Tracheal epithelial cell (primary cell): ENCODE results near the gene MORN3. TPM values are rescaled to one million over a fixed set of nuclear protein-coding genes. Genes with fewer than 3 reads are reported as not detected.

Experiments
- total RNA-seq: library from RNA; depleted of rRNA; stranded (reverse); fragments of >200 nt; gene quantifications from 2 replicates; pipeline ENCODE4 v1.2.1, GENCODE V29; 2014

Gene MORN3, protein sequence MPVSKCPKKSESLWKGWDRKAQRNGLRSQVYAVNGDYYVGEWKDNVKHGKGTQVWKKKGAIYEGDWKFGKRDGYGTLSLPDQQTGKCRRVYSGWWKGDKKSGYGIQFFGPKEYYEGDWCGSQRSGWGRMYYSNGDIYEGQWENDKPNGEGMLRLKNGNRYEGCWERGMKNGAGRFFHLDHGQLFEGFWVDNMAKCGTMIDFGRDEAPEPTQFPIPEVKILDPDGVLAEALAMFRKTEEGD
- total RNA-seq = under 0.01 and 0.21 TPM in 2 replicates

DNA sequence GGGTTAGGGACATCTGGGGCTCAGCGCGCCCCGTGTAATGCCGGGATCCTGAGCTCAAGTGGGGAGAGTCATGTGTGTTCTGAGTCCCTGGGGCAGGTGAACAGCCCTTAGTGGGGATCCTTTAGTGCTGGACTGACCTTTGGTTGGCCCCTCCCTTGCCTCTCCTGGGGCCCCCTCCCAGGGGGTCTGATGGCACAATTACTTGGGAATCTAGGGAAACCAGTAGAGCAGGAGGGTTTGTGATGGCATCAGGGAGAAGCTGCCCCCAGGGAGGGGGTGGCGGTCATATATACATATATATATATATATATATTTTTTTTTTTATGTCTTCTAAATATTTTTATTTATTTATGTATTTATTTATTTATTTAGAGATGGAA is at the start of gene MORN3:
Gene MORN3 (minus strand): TSS at position 134 of the 380 bp plus-strand sequence. CDS start 171 bp downstream, outside the sequence.

DNA sequence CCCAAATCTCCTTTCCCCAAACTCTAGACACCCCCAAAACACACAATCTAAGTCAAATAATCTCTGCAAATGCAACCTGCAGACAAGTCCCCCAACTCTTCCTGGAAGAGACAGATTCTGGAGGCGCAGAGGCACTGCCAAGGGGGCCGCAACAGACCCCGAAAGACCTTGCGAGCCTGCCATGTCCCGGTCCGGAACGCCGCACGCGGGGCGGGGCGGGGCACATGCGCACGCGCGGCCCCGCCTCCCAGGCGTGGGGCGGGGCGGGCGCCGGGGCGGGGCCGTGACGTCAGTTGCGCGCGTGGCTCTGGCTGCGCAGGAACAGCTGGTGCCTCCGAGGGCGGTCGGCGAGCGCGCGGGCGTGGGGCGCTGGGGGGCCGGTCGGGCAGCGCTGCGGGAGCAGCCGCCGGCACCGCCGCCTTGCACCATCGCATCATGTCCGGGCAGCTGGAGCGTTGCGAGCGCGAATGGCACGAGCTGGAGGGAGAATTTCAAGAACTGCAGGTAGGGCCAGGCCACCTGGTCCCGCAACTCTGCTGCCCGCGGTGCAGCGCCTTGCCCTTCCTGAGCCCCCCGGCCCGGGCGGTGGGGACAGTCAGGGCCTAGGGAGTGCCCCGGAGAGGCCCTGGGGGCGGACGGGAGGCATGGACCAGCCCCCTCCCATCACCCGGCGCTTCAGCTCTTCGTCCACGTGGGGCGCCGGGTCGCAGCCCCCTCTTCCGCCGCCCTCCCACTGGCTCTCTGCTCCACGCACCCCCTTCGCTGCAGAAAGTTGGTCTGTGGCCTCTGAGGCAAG is 43.2 kb upstream of the MORN3 start, which contains the start of gene TMEM120B:
Gene TMEM120B (plus strand): TSS at position 292 of the 796 bp plus-strand sequence. CDS start 144 bp downstream, at position 436.

DNA sequence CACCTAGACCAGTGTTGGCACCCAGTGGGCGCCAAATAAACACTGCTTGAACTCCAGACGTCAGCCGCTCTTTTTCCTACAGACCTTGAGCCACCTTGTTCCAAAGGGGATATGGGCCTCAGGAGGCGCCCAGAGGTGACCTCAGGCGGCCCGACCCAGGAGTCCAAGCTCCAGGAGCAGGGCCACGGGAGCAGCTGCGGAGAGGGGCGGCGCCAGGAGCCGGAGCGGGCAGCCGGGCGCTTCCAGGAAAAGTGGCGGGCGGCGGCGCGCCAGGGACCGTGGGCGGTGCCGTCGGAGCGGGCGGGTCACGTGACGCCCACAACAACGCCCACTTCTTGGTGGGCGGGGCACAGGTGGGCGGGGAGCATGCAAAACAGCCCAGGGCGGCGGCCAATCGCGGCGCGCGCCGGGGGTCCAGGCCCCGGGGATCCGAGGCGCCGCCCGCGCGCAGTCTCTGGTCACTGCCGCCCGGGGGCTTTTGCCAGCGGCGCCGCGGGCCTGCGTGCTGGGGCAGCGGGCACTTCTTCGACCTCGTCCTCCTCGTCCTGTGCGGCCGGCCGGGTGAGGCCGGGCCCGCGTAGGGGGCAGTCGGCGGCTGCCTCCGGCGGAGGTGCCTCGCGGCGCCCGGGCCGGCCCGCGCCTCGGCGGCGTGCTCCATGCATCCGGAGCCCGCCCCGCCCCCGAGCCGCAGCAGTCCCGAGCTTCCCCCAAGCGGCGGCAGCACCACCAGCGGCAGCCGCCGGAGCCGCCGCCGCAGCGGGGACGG is 43.2 kb downstream of the MORN3 start, which contains the start of gene ORAI1:
Gene ORAI1 (plus strand): TSS at position 444 of the 766 bp plus-strand sequence.

Other genes starting within 250 kb of the MORN3 start
- gene KDM2B, start 88.6 kb downstream of the MORN3 start, total RNA-seq = 25.2 and 34.7 TPM in 2 replicates
- 10.8 and 16.2 TPM in 2 replicates for gene ORAI1, start 43.1 kb downstream of the MORN3 start, total RNA-seq
- gene TMEM120B, start 43.1 kb upstream of the MORN3 start, total RNA-seq = 9.4 and 13.9 TPM in 2 replicates
- gene RHOF, start 124.0 kb upstream of the MORN3 start, total RNA-seq = 10.0 and 40.7 TPM in 2 replicates
- gene SETD1B, start 134.4 kb upstream of the MORN3 start, total RNA-seq = 1.4 and 2.3 TPM in 2 replicates
- 0.24 TPM in 1 of 2 replicates, not detected in the other for gene HPD, start 189.2 kb upstream of the MORN3 start, total RNA-seq
- gene PSMD9, start 219.1 kb upstream of the MORN3 start, total RNA-seq = 58.2 and 61.9 TPM in 2 replicates
- gene CFAP251, start 248.9 kb upstream of the MORN3 start, total RNA-seq = 16.4 and 21.5 TPM in 2 replicates